HCT116 (cell line): ENCODE measurements around the gene PDE6H. TPM values are rescaled to one million over a fixed set of nuclear protein-coding genes. Genes with fewer than 3 reads are reported as not detected.

Experiments used
- ATAC-seq: fragments of 200-7000 bp; cut with Tn5 transposase; 2 replicates; pipeline ENCODE4 v1.9.1; 2020; ENCODE audit warnings: mild to moderate bottlenecking, moderate library complexity
- BruUV-seq: library from RNA; stranded (reverse); fragments of 400-500 nt; replicated peaks from 2 replicates; lab custom pipeline; 2021; lab: Mats Ljungman, UMichigan
- CTCF ChIA-PET: fragments of 300-600 bp; sonication (Branson Sonifier 250); formaldehyde crosslinking; loops from one replicate; lab custom pipeline; 2021; ENCODE audit warnings: antibody characterized with exemption; lab: Charles Lee
- POLR2A ChIA-PET: fragments of 300-600, 350-600 bp; sonication (Branson Sonifier 250); formaldehyde crosslinking; loops from one replicate; lab custom pipeline; 2021; ENCODE audit warnings: antibody characterized with exemption; lab: Charles Lee
- RAD21 ChIA-PET, 2 experiments: fragments of 300-600 bp; sonication (Branson Sonifier 250); formaldehyde crosslinking; loops; one replicate each; lab custom pipeline; 2023; ENCODE audit warnings: low total read pairs in 2 of 2; ENCODE audit not compliant: uncharacterized antibody in 2 of 2, unreplicated experiment in 2 of 2, low non-redundant PET in 1 of 2; lab: Charles Lee
- DNase-seq: peaks from one replicate; pipeline ENCODE4 v3.0.0-alpha.2; 2010; ENCODE audit warnings: low read depth, low spot score
- H2AFZ ChIP-seq: fragments of 200-600 bp; shearing (Covaris generic), sonication (generic); 2 replicates; pipeline ENCODE4 v1.6.1; 2017; ENCODE audit warnings: low read depth, mixed run types, mixed read lengths, antibody characterized with exemption, low read length; ENCODE audit not compliant: poor library complexity, severe bottlenecking
- H3K27ac ChIP-seq: 2 replicates; pipeline ENCODE4 v1.5.1; 2012; ENCODE audit warnings: low read depth, low read length
- H3K27me3 ChIP-seq: fragments of 200-600 bp; sonication (generic); 2 replicates; pipeline ENCODE4 v1.6.1; 2016; ENCODE audit warnings: mixed run types, low read length, mixed read lengths; ENCODE audit not compliant: insufficient read depth
- H3K36me3 ChIP-seq, 2 experiments: fragments of 200-500 bp in 1 of 2; fragments of 200-600 bp in 1 of 2; sonication (Bioruptor generic) in 1 of 2; sonication (generic) in 1 of 2; 2 replicates each; pipeline versions ENCODE4 v1.5.1 to v1.6.1; 2014 to 2016; ENCODE audit warnings: low read length in 2 of 2, inconsistent platforms in 1 of 2, mixed read lengths in 1 of 2, mixed run types in 1 of 2; ENCODE audit not compliant: insufficient read depth in 2 of 2, control insufficient read depth in 1 of 2
- H3K4me1 ChIP-seq, 2 experiments: fragments of 200-600 bp in 1 of 2; sonication (generic) in 1 of 2; 2 replicates each; pipeline versions ENCODE4 v1.5.1 to v1.6.1; 2012 to 2017; ENCODE audit warnings: low read length in 2 of 2, inconsistent platforms in 1 of 2, mild to moderate bottlenecking in 1 of 2, mixed read lengths in 1 of 2, mixed run types in 1 of 2, moderate library complexity in 1 of 2; ENCODE audit not compliant: insufficient read depth in 2 of 2, control insufficient read depth in 1 of 2
- H3K4me2 ChIP-seq: fragments of 200-600 bp; sonication (generic); 2 replicates; pipeline ENCODE4 v1.6.1; 2017; ENCODE audit warnings: mixed run types, low read length, mixed read lengths
- H3K4me3 ChIP-seq, 2 experiments: fragments of 200-600 bp in 1 of 2; sonication (generic) in 1 of 2; replicated peaks in 1 of 2; 2 replicates each; pipeline ENCODE4 v1.5.1; 2011 to 2016; ENCODE audit warnings: low read length in 2 of 2, control low read depth in 1 of 2, low read depth in 1 of 2, mild to moderate bottlenecking in 1 of 2, mixed read lengths in 1 of 2, mixed run types in 1 of 2
- H3K79me2 ChIP-seq: fragments of 200-600 bp; sonication (generic); 2 replicates; pipeline ENCODE4 v1.6.1; 2017; ENCODE audit warnings: mild to moderate bottlenecking, mixed run types, low read length, moderate library complexity, mixed read lengths; ENCODE audit not compliant: insufficient read depth
- H3K9ac ChIP-seq: fragments of 200-600 bp; sonication (generic); 2 replicates; pipeline ENCODE4 v1.6.1; 2016; ENCODE audit warnings: low read length, mixed read lengths
- H3K9me2 ChIP-seq: fragments of 200-600 bp; sonication (generic), shearing (Covaris generic); 2 replicates; pipeline ENCODE4 v1.6.1; 2017; ENCODE audit warnings: mixed run types, mild to moderate bottlenecking, moderate library complexity; ENCODE audit not compliant: insufficient read depth
- H3K9me3 ChIP-seq, 2 experiments: fragments of 200-500 bp in 1 of 2; fragments of 200-600 bp in 1 of 2; sonication (Bioruptor generic) in 1 of 2; sonication (generic) in 1 of 2; 2 replicates each; pipeline ENCODE4 v1.6.1; 2014 to 2017; ENCODE audit warnings: low read length in 2 of 2, mixed read lengths in 2 of 2, inconsistent platforms in 1 of 2, low read depth in 1 of 2, mild to moderate bottlenecking in 1 of 2, mixed run types in 1 of 2, moderate library complexity in 1 of 2; ENCODE audit not compliant: control insufficient read depth in 1 of 2, insufficient read depth in 1 of 2
- H4K20me1 ChIP-seq: fragments of 200-600 bp; sonication (generic), shearing (Covaris generic); 2 replicates; pipeline ENCODE4 v1.6.1; 2017; ENCODE audit warnings: mixed run types, mild to moderate bottlenecking, moderate library complexity; ENCODE audit not compliant: insufficient read depth
- ATF3 ChIP-seq: IDR thresholded peaks from 2 replicates; pipeline ENCODE4 v1.6.1; 2012
- CBX3 ChIP-seq: IDR thresholded peaks from 2 replicates; pipeline ENCODE4 v1.6.1; 2012; ENCODE audit warnings: low read depth
- CEBPB ChIP-seq: IDR thresholded peaks from 2 replicates; pipeline ENCODE4 v1.6.1; 2012; ENCODE audit warnings: low read depth
- CTCF ChIP-seq, 3 experiments: fragments of 200-600 bp in 1 of 3; sonication (generic) in 1 of 3; IDR thresholded peaks in 2 of 3; conservative IDR thresholded peaks in 1 of 3; 2 replicates each; pipeline ENCODE4 v1.5.1; 2012 to 2017; ENCODE audit warnings: low read depth in 2 of 3, low read length in 2 of 3, antibody characterized with exemption in 1 of 3, borderline replicate concordance in 1 of 3, control low read depth in 1 of 3, mild to moderate bottlenecking in 1 of 3, mixed read lengths in 1 of 3, mixed run types in 1 of 3, moderate library complexity in 1 of 3; ENCODE audit not compliant: insufficient read depth in 1 of 3
- EGR1 ChIP-seq: IDR thresholded peaks from 2 replicates; pipeline ENCODE4 v1.6.1; 2012; ENCODE audit warnings: low read depth
- ELF1 ChIP-seq: IDR thresholded peaks from 2 replicates; pipeline ENCODE4 v1.6.1; 2012; ENCODE audit warnings: low read depth, borderline replicate concordance
- EZH2 ChIP-seq: fragments of 200-600 bp; sonication (generic); IDR thresholded peaks from 2 replicates; pipeline ENCODE4 v1.6.1; 2017; ENCODE audit warnings: antibody characterized with exemption, mixed run types
- EZH2phosphoT487 ChIP-seq: fragments of 200-600 bp; IDR thresholded peaks from 2 replicates; pipeline ENCODE4 v1.6.1; 2018; ENCODE audit warnings: antibody characterized with exemption, borderline replicate concordance
- FOSL1 ChIP-seq: IDR thresholded peaks from 2 replicates; pipeline ENCODE4 v1.6.1; 2012; ENCODE audit warnings: low read depth
- POLR2AphosphoS5 ChIP-seq: IDR thresholded peaks from 2 replicates; pipeline ENCODE4 v1.6.1; 2011; ENCODE audit warnings: mild to moderate bottlenecking, low read depth, low read length, moderate library complexity
- RAD21 ChIP-seq: IDR thresholded peaks from 2 replicates; pipeline ENCODE4 v1.6.1; 2012; ENCODE audit warnings: low read depth, mild to moderate bottlenecking
- REST ChIP-seq: IDR thresholded peaks from 2 replicates; pipeline ENCODE4 v1.6.1; 2012; ENCODE audit warnings: low read depth
- SIN3A ChIP-seq: IDR thresholded peaks from 2 replicates; pipeline ENCODE4 v1.6.1; 2012; ENCODE audit warnings: low read depth
- SP1 ChIP-seq: IDR thresholded peaks from 2 replicates; pipeline ENCODE4 v1.6.1; 2012; ENCODE audit warnings: low read depth
- SRF ChIP-seq: IDR thresholded peaks from 2 replicates; pipeline ENCODE4 v1.6.1; 2012; ENCODE audit warnings: low read depth
- TCF7L2 ChIP-seq: IDR thresholded peaks from 2 replicates; pipeline ENCODE4 v1.7.0; 2011; ENCODE audit warnings: borderline replicate concordance, inconsistent platforms; ENCODE audit not compliant: insufficient read depth, insufficient read length; ENCODE audit errors: extremely low read depth
- ZNF274 ChIP-seq: fragments of 200-500 bp; sonication (Bioruptor generic); IDR thresholded peaks from 2 replicates; pipeline ENCODE4 v1.6.1; 2014; ENCODE audit warnings: mild to moderate bottlenecking, low read depth, low read length, inconsistent platforms
- intact Hi-C: fragments of 100-400 bp; cut with micrococcal nuclease; formaldehyde crosslinking; loops from 2 replicates; pipeline ENCODE4 v1.10.0; 2022
- total RNA-seq: library from RNA; stranded (reverse); gene quantifications from one replicate; pipeline ENCODE4 v1.2.1, GENCODE V29; 2021; ENCODE audit not compliant: unreplicated experiment
- TF ChIP-seq, protein P1 (sequence below): IDR thresholded peaks from 2 replicates; pipeline ENCODE4 v1.6.1; 2011; ENCODE audit warnings: mild to moderate bottlenecking, low read length, moderate library complexity; ENCODE audit not compliant: insufficient replicate concordance; ENCODE audit errors: extremely low read depth
- TF ChIP-seq, protein P2 (sequence below): IDR thresholded peaks from 2 replicates; pipeline ENCODE4 v1.6.1; 2012

Gene PDE6H
- total RNA-seq, 1 experiment from 2014 or later, result not detected

DNA sequence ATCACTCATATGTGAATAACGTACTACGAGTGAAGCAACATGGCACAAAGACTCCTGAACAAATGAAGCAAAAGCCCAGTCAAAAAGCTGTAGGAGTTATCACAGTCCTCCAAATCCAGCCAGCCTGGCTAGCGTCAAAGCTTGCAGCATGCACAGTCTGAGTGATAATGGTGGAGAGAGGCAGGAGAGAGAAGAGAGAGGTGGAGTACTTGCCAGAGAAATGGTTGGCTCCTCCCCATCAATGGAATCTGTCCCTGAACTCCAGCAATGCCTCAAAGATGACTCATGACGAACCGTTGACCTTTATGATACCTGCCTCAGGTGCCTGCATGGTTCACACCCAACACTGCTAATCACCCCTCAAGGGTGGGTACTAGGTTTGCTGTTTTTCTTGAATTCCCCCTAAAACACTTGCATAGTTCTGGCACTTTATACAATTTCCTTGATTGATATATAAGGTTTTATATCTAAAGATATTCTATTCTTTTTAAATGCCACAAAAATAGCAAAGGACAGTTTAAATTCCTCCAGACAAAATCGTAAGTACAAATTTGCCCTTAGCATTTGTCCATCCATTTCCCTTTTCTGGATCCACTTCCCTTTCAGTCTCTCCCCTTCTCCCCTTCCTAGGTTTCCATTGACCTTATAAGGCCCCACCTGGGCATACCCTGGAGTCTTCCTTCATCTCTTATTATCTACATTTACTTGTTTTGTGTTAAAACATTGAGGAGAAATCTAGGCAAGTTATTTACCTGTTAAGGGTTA, 21.7 kb upstream of the PDE6H start:
- BruUV-seq, result no TSS peak
- peaks cover 20 to 48% of the 10 kb centered on the region in 2 experiments for H3K4me1 ChIP-seq
- H3K9me3 ChIP-seq, result no peaks in the 10 kb centered on the region
- peak overlapping the region; percentile 87 for H2AFZ ChIP-seq
- DNase-seq (peak; percentile 68), ATAC-seq (peak; percentile 94)
- intact Hi-C loops, result no loop called here
- no peak overlapping the region for H3K27ac ChIP-seq
- peak overlapping the region; percentile 13; the same call in 1 of the 2 replicates for H3K9ac ChIP-seq
- H4K20me1 ChIP-seq, result no peaks in the 10 kb centered on the region
- no peaks in the 10 kb centered on the region for H3K27me3 ChIP-seq
- no peaks in the 10 kb centered on the region for H3K36me3 ChIP-seq
- H3K4me3 ChIP-seq, result 0 out of 4 replicates have a peak overlapping the region, but pooled peaks of 1 of the 2 experiments have one; percentile 5
- POLR2A ChIA-PET, result no interaction called here
- CTCF ChIA-PET, result no interaction called here
- no peaks in the 10 kb centered on the region; the same call in 1 of the 2 replicates for H3K9me2 ChIP-seq
- peak overlapping the region; percentile 65 for H3K4me2 ChIP-seq
- RAD21 ChIA-PET, result no interaction called here
- H3K79me2 ChIP-seq, result no peaks in the 10 kb centered on the region
- no peak for TF ChIP-seq CTCF (IDR thresholded peaks at IDR 0.05 in 2 of 3, conservative IDR thresholded peaks at IDR 0.05 in 1 of 3; ENCODE audit: borderline replicate concordance in 1 of 3, insufficient read depth in 1 of 3, low read depth in 2 of 3, low read length in 2 of 3)
- TF ChIP-seq EGR1, result no peak
- TF ChIP-seq RAD21, result no peak
- TF ChIP-seq, protein P1, sequence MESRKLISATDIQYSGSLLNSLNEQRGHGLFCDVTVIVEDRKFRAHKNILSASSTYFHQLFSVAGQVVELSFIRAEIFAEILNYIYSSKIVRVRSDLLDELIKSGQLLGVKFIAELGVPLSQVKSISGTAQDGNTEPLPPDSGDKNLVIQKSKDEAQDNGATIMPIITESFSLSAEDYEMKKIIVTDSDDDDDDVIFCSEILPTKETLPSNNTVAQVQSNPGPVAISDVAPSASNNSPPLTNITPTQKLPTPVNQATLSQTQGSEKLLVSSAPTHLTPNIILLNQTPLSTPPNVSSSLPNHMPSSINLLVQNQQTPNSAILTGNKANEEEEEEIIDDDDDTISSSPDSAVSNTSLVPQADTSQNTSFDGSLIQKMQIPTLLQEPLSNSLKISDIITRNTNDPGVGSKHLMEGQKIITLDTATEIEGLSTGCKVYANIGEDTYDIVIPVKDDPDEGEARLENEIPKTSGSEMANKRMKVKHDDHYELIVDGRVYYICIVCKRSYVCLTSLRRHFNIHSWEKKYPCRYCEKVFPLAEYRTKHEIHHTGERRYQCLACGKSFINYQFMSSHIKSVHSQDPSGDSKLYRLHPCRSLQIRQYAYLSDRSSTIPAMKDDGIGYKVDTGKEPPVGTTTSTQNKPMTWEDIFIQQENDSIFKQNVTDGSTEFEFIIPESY, result no peak
- no peak for TF ChIP-seq SRF
- TF ChIP-seq ATF3, result no peak
- no peak for TF ChIP-seq CEBPB
- no peak for TF ChIP-seq EZH2phosphoT487
- TF ChIP-seq, protein P2, sequence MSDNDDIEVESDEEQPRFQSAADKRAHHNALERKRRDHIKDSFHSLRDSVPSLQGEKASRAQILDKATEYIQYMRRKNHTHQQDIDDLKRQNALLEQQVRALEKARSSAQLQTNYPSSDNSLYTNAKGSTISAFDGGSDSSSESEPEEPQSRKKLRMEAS, result peak; percentile 77
- TF ChIP-seq EZH2, result no peak
- peak; percentile 68 for TF ChIP-seq FOSL1
- TF ChIP-seq CBX3, result peak; percentile 58; the same call in 1 of the 2 replicates
- no peak for TF ChIP-seq ELF1
- TF ChIP-seq SIN3A, result no peak
- TF ChIP-seq SP1, result peak; percentile 40; the same call in 1 of the 2 replicates
- TF ChIP-seq TCF7L2, result no peak
- TF ChIP-seq REST, result no peak
- no peak for TF ChIP-seq POLR2AphosphoS5
- TF ChIP-seq ZNF274, result no peak
